ENCODE results near the gene CRLF3.
"Not testable (repeated sequence)": the region's sequence is repeated elsewhere in the genome, so short reads cannot be mapped to it uniquely, and the experiment has no call there.

DNA sequence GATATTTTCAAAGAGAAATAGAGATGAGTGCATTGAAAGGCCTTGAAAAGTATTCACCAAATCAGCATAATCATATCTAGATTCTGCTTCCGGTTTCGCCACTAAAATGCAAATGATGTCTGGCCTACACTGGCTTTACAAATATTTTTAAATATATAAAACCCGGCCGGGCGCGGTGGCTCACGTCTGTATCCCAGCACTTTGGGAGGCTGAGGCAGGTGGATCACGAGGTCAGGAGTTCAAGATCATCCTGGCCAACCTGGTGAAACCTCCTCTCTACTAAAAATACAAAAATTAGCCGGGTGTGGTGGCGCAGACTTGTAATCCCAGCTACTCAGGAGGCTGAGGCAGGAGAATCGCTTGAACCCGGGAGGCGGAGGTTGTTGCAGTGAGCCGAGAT, 1.6 kb downstream of the CRLF3 start:
- TF ChIP-seq CTCF (IDR thresholded peaks at IDR 0.05; ENCODE audit: low read depth, low read length); EZH2phosphoT487 (IDR thresholded peaks at IDR 0.05; ENCODE audit: low read depth): not testable (repeated sequence)

Measured in OCI-LY3 (cell line).